Loucy (cell line): Measurements from ENCODE around the gene PSMB9.

ENCODE experiments used
- EZH2phosphoT487 ChIP-seq: fragments of 200-600 bp; IDR thresholded peaks from 2 replicates; pipeline ENCODE4 v1.6.1; 2018; ENCODE audit warnings: antibody characterized with exemption, mild to moderate bottlenecking, moderate library complexity, borderline replicate concordance
- TF ChIP-seq, protein P1 (sequence below): fragments of 200-600 bp; sonication (generic); conservative IDR thresholded peaks from 2 replicates; pipeline ENCODE4 v1.5.1; 2014; ENCODE audit warnings: mild to moderate bottlenecking, antibody characterized with exemption, low read length

DNA sequence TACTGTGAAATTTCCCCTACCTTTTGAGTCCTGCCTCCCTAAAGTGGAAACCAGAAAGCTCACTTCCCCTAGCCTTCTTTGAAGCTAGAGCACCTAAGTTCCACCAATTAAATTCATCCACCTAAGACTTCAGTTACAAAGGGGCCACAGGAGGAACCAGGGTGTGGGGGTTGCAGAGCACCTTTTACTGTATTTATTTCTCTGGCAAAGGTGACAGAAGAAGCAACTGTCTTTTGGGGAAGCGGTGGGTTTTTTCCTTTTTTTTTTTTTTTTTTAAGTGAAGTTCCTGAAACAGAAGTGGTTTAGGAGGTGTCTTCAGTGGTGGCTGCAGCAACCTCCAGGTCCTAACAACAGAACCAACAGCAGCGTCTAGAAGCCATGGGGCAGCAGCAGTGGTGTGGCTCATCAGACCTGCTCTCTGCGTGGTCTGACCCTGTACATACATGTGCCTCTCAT lies 13.1 kb downstream of the PSMB9 start:
- TF ChIP-seq, protein P1, sequence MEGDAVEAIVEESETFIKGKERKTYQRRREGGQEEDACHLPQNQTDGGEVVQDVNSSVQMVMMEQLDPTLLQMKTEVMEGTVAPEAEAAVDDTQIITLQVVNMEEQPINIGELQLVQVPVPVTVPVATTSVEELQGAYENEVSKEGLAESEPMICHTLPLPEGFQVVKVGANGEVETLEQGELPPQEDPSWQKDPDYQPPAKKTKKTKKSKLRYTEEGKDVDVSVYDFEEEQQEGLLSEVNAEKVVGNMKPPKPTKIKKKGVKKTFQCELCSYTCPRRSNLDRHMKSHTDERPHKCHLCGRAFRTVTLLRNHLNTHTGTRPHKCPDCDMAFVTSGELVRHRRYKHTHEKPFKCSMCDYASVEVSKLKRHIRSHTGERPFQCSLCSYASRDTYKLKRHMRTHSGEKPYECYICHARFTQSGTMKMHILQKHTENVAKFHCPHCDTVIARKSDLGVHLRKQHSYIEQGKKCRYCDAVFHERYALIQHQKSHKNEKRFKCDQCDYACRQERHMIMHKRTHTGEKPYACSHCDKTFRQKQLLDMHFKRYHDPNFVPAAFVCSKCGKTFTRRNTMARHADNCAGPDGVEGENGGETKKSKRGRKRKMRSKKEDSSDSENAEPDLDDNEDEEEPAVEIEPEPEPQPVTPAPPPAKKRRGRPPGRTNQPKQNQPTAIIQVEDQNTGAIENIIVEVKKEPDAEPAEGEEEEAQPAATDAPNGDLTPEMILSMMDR, result no peak
- TF ChIP-seq EZH2phosphoT487, result no peak
